CD4-positive, alpha-beta T cell treated with Interleukin-4 for 4 hours (primary cell): ENCODE measurements around the gene C2orf15.
"Not testable (repeated sequence)": the region's sequence is repeated elsewhere in the genome, so short reads cannot be mapped to it uniquely, and the experiment has no call there.

ENCODE experiments used
- DNase-seq: peaks from one replicate; pipeline ENCODE4 v3.0.0-alpha.2; 2020

C2orf15 gene, protein sequence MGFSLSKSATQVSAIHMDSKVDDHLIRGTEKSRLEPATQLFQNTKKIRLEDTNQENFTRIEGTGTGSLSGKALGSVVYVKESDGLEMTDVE

DNA sequence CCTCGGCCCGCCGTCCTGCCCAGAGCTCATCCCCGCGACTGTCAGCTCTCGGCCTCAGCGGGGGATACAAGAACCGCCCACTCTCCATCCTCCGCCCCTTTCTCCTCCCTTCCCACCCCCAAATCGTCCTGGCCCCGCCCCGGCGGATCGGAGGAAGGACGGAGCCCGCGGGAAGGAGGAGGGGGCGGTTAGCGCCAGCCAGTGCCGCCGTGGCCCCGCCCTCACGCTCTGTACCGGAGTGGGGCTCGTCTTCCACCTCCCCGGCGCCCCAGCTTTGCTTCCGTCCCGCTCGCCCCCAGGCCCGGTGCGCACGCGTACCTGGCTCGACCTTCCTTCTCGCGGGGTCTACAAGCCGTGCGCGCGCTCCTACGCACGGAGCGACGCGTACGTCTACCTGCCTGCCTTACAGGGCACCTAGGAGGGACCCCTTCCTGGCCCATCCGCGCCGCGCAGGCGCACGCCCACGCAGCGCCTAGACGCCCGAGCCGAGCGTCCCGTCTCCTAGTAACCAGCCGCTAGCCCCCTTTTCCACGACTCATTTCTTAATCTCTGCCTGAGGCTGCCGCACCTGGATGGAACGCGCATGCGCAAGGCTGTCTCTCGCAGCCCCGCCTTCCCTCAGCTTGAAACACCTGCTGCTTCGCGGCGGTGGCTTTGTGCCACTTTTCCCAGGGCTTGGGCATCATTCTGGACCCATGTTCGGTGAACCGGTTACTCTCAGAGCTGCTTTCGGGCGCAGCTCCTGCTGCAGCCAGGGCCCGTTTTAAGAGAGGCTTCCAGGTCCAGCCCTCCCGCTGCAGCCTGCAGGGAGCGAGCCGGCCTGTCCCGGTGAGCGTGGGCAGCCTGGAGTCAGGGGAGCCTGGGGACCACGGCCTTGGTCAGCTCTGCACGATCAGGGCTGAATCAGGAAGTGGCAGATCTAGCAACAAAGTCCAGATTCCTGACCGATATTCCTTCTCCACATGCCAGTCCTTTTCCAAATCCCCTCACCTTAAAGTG lies at the start of gene C2orf15:
Gene C2orf15, plus strand, starts transcription at position 598 of the 999 bp plus-strand sequence. CDS start 8,852 bp downstream, outside the sequence.
- DNase-seq: peak; percentile 97

DNA sequence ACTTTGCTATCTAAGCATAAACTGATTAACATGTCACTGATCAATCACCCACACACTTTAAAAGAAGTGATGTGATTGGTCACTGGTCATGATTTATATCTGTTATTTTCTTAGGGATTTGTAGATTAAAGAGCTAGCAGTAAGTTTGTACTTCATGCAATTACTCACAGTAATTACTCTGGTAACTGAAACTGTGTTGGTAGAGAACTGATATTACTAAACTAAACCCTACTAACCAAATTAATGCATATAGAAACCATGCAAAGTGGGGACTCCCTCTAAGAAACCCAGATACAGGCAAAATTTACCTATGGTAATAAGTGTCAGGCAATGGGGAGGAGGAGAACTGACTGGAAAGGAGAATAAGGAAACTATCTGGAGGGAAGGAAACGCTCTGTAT lies 44.8 kb upstream of the C2orf15 start:
- DNase-seq: no peak

GRCh38 chr2:99101697-99102096 lies 39.8 kb upstream of the C2orf15 start:
- DNase-seq: no peak

DNA sequence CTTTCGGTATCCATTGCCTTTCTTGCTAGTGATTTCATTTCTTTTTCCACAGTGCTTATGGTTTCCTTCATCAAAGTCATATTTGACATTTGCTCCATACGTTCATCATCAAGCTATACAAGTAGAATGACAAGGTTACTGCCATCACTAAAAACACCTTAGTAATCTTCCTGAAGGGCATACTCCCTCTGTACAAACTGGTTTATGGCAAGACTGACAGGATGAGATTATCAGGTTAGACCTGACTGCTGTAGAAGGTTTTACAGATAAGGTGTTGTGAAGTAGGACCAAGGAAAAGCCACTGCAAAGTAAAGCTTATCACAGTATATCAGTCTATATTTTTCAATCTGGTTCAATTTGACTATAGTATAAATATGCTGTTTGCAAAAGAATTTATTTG lies 37.5 kb upstream of the C2orf15 start:
- no peak for DNase-seq

DNA sequence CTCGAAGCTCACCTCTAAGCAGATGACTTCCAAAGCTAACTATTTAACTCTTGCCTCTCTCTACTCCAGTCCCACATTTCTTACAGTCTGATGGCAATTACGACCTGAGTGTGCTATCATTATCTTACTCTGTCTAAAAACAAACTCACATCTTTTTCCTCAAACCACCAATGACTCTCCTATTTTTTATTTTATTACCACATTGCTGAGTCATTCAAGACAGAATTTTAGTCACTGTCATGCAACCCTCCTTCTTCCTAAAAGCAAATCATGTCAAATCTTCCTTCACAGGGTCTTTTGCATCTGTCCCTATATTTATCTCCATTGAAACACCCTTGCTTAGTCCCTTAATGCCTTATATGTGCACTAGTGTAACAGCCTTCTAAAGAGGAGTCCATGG lies 34.6 kb upstream of the C2orf15 start:
- DNase-seq: no peak

- DNase-seq: no peak
These were observed 30.3 kb upstream of the C2orf15 start for GRCh38 chr2:99111236-99111635.

- DNase-seq: no peak
These were observed 29.6 kb upstream of the C2orf15 start for GRCh38 chr2:99111945-99112344.

DNA sequence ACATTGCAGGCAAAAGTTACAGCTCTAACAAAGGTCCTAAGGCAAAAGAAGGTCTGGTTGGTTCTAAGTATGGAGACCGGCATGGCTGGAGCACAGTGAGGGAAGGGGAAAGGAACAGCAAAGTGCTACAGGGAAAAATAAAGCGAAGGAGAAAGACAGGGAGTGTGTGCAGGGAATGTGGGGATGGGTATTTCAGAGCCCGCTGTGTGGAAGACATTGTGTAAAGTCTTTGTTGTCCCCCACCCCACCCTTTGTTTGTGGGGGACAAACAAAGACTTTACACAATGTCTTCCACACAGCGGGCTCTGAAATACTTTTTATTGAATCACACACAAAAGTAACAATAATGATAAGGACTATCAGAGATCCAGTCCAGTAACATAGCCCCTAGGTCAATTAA lies 28.9 kb upstream of the C2orf15 start:
- no peak for DNase-seq

GRCh38 chr2:99127981-99128380 lies 13.5 kb upstream of the C2orf15 start:
- no peak for DNase-seq

DNA sequence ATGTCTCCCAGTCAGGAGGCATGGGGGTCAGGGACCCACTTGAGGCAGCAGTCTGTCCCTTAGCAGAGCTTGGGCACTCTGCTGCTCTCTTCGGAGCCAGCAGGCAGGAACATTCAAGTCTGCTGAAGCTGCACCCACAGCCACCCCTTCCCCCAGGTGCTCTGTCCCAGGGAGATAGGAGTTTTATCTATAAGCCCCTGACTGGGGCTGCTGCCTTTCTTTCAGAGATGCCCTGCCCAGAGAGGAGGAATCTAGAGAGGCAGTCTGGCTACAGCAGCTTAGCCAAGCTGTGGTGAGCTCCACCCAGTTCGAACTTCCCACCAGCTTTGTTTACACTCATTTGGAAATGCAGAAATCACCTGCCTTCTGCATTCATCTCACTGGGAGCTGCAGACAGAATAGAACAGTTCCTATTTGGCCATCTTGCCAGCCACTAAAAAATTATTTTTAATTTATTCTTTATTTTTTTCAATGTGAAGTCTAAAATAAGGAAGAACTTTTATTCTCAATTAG lies 6.4 kb upstream of the C2orf15 start:
- not testable (repeated sequence) for DNase-seq

- DNase-seq: no peak
These were observed 2.5 kb upstream of the C2orf15 start for GRCh38 chr2:99139003-99139402.

- DNase-seq: no peak
These were observed 1.2 kb upstream of the C2orf15 start for GRCh38 chr2:99140056-99140859.

DNA sequence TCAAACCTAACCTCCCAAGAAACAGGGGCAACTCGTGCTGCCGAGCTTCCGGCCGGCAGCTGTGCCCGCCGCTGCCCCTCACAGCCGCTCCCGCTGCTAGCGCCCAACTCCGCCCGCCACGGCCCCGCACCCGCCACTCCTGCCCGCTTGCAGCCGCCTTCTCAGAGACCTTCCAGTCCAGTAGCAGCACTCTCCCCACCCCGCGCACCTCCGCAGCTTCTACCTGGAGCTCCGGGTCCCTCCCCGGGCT lies 722 bp upstream of the C2orf15 start:
- no peak for DNase-seq

- DNase-seq: no peak
These were observed 9.2 kb downstream of the C2orf15 start for GRCh38 chr2:99150706-99151105.

DNA sequence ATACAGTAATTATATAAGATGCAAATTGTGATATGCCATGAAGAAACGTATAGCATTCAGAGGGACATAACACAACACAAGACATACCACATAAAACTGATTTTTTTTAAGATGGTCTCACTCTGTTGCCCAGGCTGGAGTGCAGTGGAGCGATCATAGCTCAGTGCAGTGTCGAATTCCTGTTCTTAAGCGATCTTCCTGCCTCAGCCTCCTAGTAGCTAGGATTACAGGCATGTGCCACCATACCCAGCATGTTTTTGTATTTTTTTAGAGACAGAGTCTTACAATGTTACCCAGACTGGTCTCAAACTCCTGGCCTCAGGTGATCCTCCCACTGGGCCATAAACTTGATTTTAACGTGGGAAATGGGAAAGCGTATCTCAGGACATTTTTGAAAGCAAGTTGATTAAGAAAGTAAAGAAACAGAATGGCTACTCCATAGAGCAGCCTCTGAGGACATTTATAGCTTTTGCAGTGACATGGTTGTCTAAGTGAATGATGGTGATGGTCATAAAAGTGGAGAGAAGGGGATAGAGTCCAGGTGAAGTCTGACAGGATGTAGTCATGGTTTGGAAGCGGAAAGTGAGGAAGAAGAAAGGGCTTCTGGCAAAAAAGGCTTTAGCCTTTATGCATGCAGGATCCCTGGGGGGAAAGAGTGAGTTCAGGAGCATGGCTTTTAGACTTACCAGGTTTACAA lies 10.8 kb downstream of the C2orf15 start:
- DNase-seq: no peak

GRCh38 chr2:99153921-99154604 lies 12.6 kb downstream of the C2orf15 start:
- DNase-seq: no peak

- DNase-seq: peak; percentile 87
These were observed 13.4 kb downstream of the C2orf15 start, which contains the start of the genes LIPT1 and TSGA10 for GRCh38 chr2:99154643-99155536. TSS of gene LIPT1 (plus strand) at chr2:99154967. CDS start at chr2:99161958, 6,991 bp downstream. TSS of gene TSGA10 (minus strand) at chr2:99154942. CDS start at chr2:99109439, 45,503 bp downstream.

GRCh38 chr2:99156891-99157290 lies 15.4 kb downstream of the C2orf15 start:
- no peak for DNase-seq

- DNase-seq: no peak
These were observed 17.1 kb downstream of the C2orf15 start for GRCh38 chr2:99158599-99158998.

- DNase-seq: no peak
These were observed 18.1 kb downstream of the C2orf15 start for GRCh38 chr2:99159594-99159993.

DNA sequence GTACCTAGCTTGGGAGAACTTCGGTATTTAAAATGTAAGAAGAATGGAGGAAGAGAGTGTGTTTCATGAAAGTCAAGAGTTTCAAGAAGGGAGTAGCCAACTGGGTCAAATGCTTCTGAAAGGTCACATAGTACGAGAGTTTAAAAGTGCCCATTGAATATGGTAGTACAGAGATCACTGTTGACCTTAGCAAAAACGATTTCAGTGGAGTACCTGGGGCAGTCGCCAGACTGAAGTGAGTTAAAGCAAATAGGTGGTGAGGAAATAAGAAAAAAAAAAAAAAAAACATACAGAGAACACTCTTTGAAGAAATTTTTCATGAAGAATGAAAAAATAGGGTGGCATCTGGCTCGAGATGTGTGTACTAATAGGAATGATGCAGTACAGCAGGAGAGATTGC lies 24.7 kb downstream of the C2orf15 start:
- DNase-seq: no peak
